Chondrocyte (in vitro differentiated cells): ENCODE results near the gene CIDEA. TPM values are rescaled to one million over a fixed set of nuclear protein-coding genes. Genes with fewer than 3 reads are reported as not detected.

Experiments used
- DNase-seq: peaks from one replicate; pipeline ENCODE4 v3.0.0; 2021; ENCODE audit warnings: mixed read lengths, low spot score
- H3K27ac Mint-ChIP-seq: one replicate; pipeline ENCODE4 v1.8.0; 2021; ENCODE audit warnings: mild to moderate bottlenecking, moderate library complexity, mixed read lengths; ENCODE audit not compliant: unreplicated experiment
- H3K27me3 Mint-ChIP-seq: 2 replicates; pipeline ENCODE4 v1.8.0; 2021; ENCODE audit warnings: low read depth, mixed read lengths
- H3K36me3 Mint-ChIP-seq: 2 replicates; pipeline ENCODE4 v1.8.0; 2021; ENCODE audit warnings: low read depth, mixed read lengths
- H3K4me1 Mint-ChIP-seq: 2 replicates; pipeline ENCODE4 v1.8.0; 2021; ENCODE audit warnings: low read depth, mild to moderate bottlenecking, mixed read lengths
- H3K4me3 Mint-ChIP-seq: one replicate; pipeline ENCODE4 v1.8.0; 2021; ENCODE audit warnings: mild to moderate bottlenecking, moderate library complexity, mixed read lengths; ENCODE audit not compliant: unreplicated experiment
- H3K9me3 Mint-ChIP-seq: 2 replicates; pipeline ENCODE4 v1.8.0; 2021; ENCODE audit warnings: low read depth, mixed read lengths
- CTCF ChIP-seq: fragments of 200-600 bp; sonication (generic); IDR thresholded peaks from 2 replicates; pipeline ENCODE4 v1.5.0; 2021; ENCODE audit warnings: antibody characterized with exemption, mild to moderate bottlenecking, moderate library complexity
- total RNA-seq: library from RNA; stranded (reverse); gene quantifications from 3 replicates; pipeline ENCODE4 v1.2.1, GENCODE V29; 2021

The CIDEA gene
- total RNA-seq, 1 donor from 2014 or later = not detected

- Mint-ChIP-seq H3K27ac (no peak overlapping the region), H3K36me3 (no peaks in the 10 kb centered on the region), H3K4me3 (no peak overlapping the region), H3K27me3 (peaks cover 18% of the 10 kb centered on the region), H3K4me1 (peaks cover 5% of the 10 kb centered on the region), H3K9me3 (no peaks in the 10 kb centered on the region)
- no peak for TF ChIP-seq CTCF
- DNase-seq = no peak
Observed at GRCh38 chr18:12245793-12246135, 8.4 kb upstream of the CIDEA start.

GRCh38 chr18:12246849-12247808, 7.0 kb upstream of the CIDEA start:
- Mint-ChIP-seq H3K27me3 (peaks cover 20% of the 10 kb centered on the region), H3K9me3 (no peaks in the 10 kb centered on the region), H3K27ac (no peak overlapping the region), H3K4me3 (no peak overlapping the region), H3K4me1 (no peaks in the 10 kb centered on the region), H3K36me3 (no peaks in the 10 kb centered on the region)
- peak; percentile 74 for TF ChIP-seq CTCF
- no peak for DNase-seq

GRCh38 chr18:12247946-12248345, 6.2 kb upstream of the CIDEA start:
- Mint-ChIP-seq H3K27ac (no peak overlapping the region), H3K36me3 (no peaks in the 10 kb centered on the region), H3K27me3 (peaks cover 22% of the 10 kb centered on the region), H3K4me1 (no peaks in the 10 kb centered on the region), H3K4me3 (no peak overlapping the region), H3K9me3 (no peaks in the 10 kb centered on the region)
- no peak for TF ChIP-seq CTCF
- no peak for DNase-seq

GRCh38 chr18:12248926-12249720, 5.0 kb upstream of the CIDEA start:
- Mint-ChIP-seq H3K27me3 (peaks cover 31% of the 10 kb centered on the region), H3K36me3 (no peaks in the 10 kb centered on the region), H3K4me1 (peaks cover 7% of the 10 kb centered on the region), H3K27ac (no peak overlapping the region), H3K4me3 (no peak overlapping the region), H3K9me3 (no peaks in the 10 kb centered on the region)
- no peak for DNase-seq
- no peak for TF ChIP-seq CTCF

- TF ChIP-seq CTCF = no peak
- Mint-ChIP-seq H3K27me3 (peaks cover 31% of the 10 kb centered on the region), H3K27ac (no peak overlapping the region), H3K36me3 (no peaks in the 10 kb centered on the region), H3K9me3 (no peaks in the 10 kb centered on the region), H3K4me3 (no peak overlapping the region), H3K4me1 (peaks cover 16% of the 10 kb centered on the region)
- no peak for DNase-seq
Observed at GRCh38 chr18:12251311-12251710, 2.9 kb upstream of the CIDEA start.
